GM19099 (cell line): ENCODE measurements around the gene TOX3.

ENCODE experiments used
- POLR2A ChIP-seq: IDR thresholded peaks from 3 replicates; pipeline ENCODE4 v1.6.1; 2011; ENCODE audit warnings: low read depth; ENCODE audit not compliant: insufficient read length; ENCODE audit errors: extremely low read depth

Gene TOX3

DNA sequence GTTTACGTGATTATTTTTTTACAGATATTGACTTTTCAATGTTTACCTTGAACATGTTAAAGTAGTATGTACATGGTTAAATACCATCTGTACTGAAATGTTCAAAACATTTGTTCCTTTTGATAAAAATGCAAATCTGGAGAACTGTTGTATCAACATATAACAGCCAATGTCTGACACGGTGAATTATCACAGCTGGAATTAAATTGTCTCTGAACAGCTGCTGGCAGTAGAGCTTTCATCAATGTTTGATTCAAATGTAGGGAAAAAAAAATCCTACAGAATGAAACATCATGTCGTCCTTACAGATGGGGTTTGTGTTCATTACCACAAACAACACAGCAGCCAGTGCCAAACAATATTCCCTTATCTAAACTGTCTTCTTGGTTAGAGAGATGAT lies 79.9 kb downstream of the TOX3 start:
- no peak for TF ChIP-seq POLR2A

- no peak for TF ChIP-seq POLR2A
Measured at GRCh38 chr16:52465711-52466267, 81.2 kb downstream of the TOX3 start.

DNA sequence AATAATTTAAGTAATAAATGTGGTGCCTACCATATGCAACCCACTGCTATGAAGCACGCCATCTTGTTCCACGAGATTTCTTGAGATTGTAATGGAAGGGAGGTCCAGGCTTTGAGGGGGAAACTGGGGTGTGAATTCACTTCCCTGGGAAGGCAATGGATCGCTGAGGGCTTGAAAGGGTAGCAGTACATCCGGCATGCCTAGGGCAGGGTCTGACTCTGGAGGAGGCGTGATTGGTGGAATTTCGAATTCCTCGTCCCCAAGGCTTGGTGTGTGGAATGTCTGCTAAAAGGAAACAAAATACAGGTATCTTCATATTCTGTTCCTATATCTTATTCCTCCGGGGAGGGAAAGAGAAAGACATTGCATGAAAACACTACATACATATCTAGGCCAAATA lies 83.0 kb downstream of the TOX3 start:
- TF ChIP-seq POLR2A, result no peak

- no peak for TF ChIP-seq POLR2A
Measured at GRCh38 chr16:52462816-52463215, 84.1 kb downstream of the TOX3 start.

GRCh38 chr16:52460639-52461178 lies 86.2 kb downstream of the TOX3 start:
- TF ChIP-seq POLR2A, result no peak

DNA sequence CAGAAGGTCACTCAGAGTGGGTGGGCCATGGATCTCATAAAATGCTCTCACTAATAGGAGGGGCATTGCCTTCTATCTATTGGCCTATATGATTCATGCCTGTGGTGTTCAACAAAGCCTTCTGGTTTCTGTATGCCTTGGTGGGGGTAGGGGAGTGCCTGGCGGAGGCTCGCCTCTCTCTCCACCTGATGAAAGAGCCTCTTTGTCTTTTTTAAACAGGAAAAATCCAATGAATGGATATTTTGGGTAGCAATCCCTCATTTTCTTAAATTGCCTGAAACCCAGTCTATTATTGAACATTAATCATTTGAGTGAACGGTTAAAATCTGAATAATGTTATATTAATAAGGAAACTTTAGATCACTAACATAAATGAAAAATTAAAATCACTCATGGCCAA lies 90.6 kb downstream of the TOX3 start:
- TF ChIP-seq POLR2A, result no peak

DNA sequence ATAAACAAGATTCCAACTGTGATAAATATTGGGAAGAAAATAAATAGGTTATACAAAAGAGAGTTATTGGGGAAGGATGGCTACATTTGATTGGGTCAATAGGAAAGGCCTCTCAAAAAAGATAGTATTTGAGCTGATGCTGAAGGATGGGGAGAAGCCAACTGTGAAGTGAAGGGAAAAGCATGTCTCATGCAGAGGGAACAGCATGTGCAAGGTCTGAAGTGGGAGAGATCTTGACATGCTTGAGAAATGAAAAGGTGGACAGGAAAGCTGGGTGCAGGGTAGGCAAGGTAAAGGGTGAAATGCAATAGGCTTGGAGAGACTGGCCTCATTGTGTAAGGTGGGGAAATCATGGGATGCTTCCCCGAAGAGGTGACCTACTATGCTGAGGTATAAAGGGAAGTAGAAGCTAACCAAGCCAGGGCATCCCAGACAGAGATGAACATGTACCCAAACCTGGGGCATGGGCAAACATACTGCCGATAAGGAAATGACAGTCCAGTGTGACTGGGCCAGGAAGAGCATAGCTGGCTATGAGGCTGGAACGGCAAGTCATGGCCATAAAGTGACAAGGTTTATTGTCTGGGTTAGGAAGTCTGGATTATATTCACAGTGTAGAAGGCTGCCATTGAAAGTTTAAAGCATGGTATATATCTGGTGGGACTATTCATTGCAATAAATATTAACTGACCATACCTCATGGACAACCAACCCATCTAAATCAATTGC lies 91.2 kb downstream of the TOX3 start:
- TF ChIP-seq POLR2A, result no peak

DNA sequence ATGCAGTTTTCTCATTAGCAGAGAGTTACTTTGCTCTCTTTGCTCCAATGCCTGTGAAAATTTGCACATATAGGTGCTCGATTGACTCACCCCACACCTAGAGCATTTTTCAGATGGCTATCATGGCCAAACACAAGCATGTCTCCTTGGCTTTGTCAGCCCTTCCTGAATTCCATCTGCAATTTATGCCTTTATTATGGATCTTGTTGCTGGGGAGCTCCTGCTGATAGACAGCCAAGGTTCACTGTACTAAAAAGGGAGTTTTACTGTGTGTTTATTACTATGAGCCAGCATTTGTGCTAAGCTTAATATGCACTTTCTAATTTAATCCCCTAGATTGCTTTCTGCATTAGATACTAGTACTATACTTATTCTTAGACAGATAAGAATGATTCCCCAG lies 93.3 kb downstream of the TOX3 start:
- TF ChIP-seq POLR2A, result no peak

DNA sequence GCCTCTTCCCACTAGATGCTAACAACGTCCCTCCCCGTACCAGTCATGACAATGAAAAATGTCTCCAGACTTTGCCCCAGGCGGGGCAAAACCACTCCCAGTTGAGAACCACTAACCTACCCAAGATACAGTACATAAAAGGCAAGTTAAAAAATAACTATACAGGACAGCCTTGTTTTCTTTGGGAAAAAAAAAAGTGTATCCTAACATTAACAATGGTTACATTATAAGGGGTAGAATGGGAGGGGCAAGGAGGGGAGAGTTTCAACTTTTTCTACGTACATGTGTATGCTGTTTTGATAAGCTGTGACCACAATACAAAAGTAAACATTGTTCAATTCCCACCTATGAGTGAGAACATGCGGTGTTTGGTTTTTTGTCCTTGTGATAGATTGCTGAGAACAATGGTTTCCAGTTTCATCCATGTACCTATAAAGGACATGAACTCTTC lies 94.9 kb downstream of the TOX3 start:
- TF ChIP-seq POLR2A, result no peak

- TF ChIP-seq POLR2A, result no peak
Measured at GRCh38 chr16:52450916-52451315, 96.0 kb downstream of the TOX3 start.

DNA sequence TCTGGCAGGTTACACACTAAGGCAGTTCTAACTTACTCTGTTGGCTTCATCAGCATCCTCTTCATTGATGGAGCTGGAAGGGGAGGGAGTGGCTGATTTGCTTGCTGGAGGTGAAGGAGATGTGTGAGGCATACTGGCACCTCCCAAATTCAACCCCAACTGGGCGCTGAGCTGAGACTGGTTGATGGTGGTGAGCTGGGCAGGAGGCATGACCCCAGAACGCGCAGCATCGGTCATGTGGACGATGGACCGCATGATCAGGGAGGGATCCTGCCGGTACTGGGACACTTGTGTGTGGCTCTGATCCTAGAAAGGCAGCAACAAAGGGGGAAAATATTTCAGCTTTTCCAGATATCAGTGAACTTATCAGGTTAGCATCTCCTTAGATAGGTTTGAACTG lies 96.7 kb downstream of the TOX3 start:
- no peak for TF ChIP-seq POLR2A

GRCh38 chr16:52446080-52446479 lies 100.9 kb downstream of the TOX3 start:
- TF ChIP-seq POLR2A, result no peak

DNA sequence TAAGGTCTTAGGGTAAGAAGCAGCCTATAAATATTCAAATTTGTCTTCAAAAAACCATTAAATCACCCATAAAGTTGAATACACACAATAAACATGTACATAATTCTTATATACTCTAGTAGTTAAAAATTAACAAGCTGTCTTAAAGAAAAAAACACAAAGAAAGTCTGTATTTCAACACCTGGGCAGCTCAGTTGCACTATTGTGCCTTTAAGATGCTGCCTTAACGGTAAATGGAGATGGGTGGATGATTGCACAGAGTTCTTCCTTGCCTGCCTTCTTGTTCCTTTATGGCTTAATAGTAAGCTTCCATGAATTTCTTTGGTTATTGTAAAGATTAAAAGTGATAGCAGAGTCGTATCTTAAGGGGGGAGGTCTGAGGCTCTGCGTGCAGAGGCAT lies 105.1 kb downstream of the TOX3 start:
- TF ChIP-seq POLR2A, result no peak

DNA sequence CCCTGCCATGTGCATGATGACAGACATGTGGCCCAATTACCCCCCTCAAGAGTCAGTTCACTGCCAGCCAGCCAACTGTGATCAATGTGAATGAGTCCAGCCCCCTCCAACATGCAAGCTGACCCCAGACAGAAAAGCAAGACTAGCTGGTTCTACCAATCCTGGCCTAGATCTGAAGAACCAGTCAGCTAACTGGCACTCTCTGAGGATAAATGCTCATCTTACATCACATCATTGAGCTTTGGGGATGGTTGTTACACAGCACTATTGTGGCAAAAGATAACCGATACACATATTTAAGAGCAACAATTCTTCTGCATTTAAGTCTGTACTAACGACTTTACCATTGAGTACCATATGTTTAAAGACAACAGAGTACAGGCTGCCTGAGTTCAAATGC lies 106.7 kb downstream of the TOX3 start:
- no peak for TF ChIP-seq POLR2A

- TF ChIP-seq POLR2A, result no peak
Measured at GRCh38 chr16:52439750-52440149, 107.2 kb downstream of the TOX3 start.

GRCh38 chr16:52439171-52439701 lies 107.7 kb downstream of the TOX3 start:
- TF ChIP-seq POLR2A, result no peak
